ENCODE data around the gene ZNF700.
"Not testable (repeated sequence)": the region's sequence is repeated elsewhere in the genome, so short reads cannot be mapped to it uniquely, and the experiment has no call there.

The ZNF700 gene

GRCh38 chr19:11941361-11941887 is 16.5 kb downstream of the ZNF700 start:
- not testable (repeated sequence) for DNase-seq (ENCODE audit: low spot score)

- no peak for DNase-seq (ENCODE audit: low spot score)
Measured at GRCh38 chr19:11942008-11942842, 17.3 kb downstream of the ZNF700 start.

- DNase-seq (ENCODE audit: low spot score) = no peak
Measured at GRCh38 chr19:11942843-11943108, 17.9 kb downstream of the ZNF700 start.

- DNase-seq (ENCODE audit: low spot score) = no peak
Measured at GRCh38 chr19:11944656-11945055, 19.7 kb downstream of the ZNF700 start.

GRCh38 chr19:11948646-11949045 is 23.7 kb downstream of the ZNF700 start:
- no peak for DNase-seq (ENCODE audit: low spot score)

GRCh38 chr19:11949201-11949600 is 24.3 kb downstream of the ZNF700 start:
- DNase-seq (ENCODE audit: low spot score) = no peak

- not testable (repeated sequence) for DNase-seq (ENCODE audit: low spot score)
Measured at GRCh38 chr19:11949614-11950080, 24.7 kb downstream of the ZNF700 start.

GRCh38 chr19:11950312-11950711 is 25.4 kb downstream of the ZNF700 start:
- no peak for DNase-seq (ENCODE audit: low spot score)

GRCh38 chr19:11963566-11964355 is 38.9 kb downstream of the ZNF700 start:
- peak; percentile 74 for DNase-seq (ENCODE audit: low spot score)

GRCh38 chr19:11964496-11964857 is 39.6 kb downstream of the ZNF700 start:
- no peak for DNase-seq (ENCODE audit: low spot score)

GRCh38 chr19:11964858-11965645 is 40.1 kb downstream of the ZNF700 start, which contains the start of gene ZNF763:
Gene ZNF763, plus strand, starts transcription at chr19:11965040. Its CDS starts 169 bp downstream, at chr19:11965209.
- peak; percentile 83 for DNase-seq (ENCODE audit: low spot score)

- DNase-seq (ENCODE audit: low spot score) = no peak
Measured at GRCh38 chr19:11970174-11970573, 45.3 kb downstream of the ZNF700 start.

GRCh38 chr19:11971041-11971440 is 46.1 kb downstream of the ZNF700 start:
- DNase-seq (ENCODE audit: low spot score) = no peak

- DNase-seq (ENCODE audit: low spot score) = no peak
Measured at GRCh38 chr19:11973019-11973810, 48.3 kb downstream of the ZNF700 start.

GRCh38 chr19:11978492-11979100 is 53.7 kb downstream of the ZNF700 start:
- DNase-seq (ENCODE audit: low spot score) = no peak

GRCh38 chr19:11979527-11979926 is 54.6 kb downstream of the ZNF700 start:
- no peak for DNase-seq (ENCODE audit: low spot score)

- no peak for DNase-seq (ENCODE audit: low spot score)
Measured at GRCh38 chr19:11982526-11982925, 57.6 kb downstream of the ZNF700 start.

- DNase-seq (ENCODE audit: low spot score) = no peak
Measured at GRCh38 chr19:11984986-11985385, 60.1 kb downstream of the ZNF700 start.

GRCh38 chr19:11986754-11987153 is 61.8 kb downstream of the ZNF700 start:
- no peak for DNase-seq (ENCODE audit: low spot score)

GRCh38 chr19:11987405-11988281 is 62.7 kb downstream of the ZNF700 start:
- DNase-seq (ENCODE audit: low spot score) = peak; percentile 89

All from hematopoietic multipotent progenitor cell treated with erythropoietin and hydrocortisone succinate and interleukin-3 and kit ligand, for 15 days (in vitro differentiated cells).